ENCODE results near the gene NUP62CL. TPM values are rescaled to one million over a fixed set of nuclear protein-coding genes. Genes with fewer than 3 reads are reported as not detected.

The NUP62CL gene
- total RNA-seq, 1 experiment from 2014 or later, result not detected

DNA sequence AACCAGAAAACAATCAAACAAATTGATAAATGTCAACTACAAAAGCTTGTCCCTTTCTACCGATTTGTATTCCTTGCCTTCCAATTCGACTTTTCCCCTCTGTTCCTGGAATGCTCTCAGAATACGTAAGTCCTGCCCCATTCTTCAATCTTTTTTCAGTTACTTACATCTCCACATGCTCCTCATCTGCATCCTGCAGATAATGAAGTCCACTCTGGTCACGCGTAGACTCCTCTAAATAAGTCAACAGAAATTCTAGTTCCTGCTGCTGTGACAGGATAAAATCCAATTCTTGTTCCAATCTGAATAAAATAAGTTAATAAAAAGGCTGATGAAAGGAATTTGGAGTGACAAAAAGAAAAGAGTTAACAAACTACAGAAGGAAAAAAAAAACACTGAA lies 53.2 kb downstream of the NUP62CL start:
- no peak for DNase-seq (ENCODE audit: low read depth)

DNA sequence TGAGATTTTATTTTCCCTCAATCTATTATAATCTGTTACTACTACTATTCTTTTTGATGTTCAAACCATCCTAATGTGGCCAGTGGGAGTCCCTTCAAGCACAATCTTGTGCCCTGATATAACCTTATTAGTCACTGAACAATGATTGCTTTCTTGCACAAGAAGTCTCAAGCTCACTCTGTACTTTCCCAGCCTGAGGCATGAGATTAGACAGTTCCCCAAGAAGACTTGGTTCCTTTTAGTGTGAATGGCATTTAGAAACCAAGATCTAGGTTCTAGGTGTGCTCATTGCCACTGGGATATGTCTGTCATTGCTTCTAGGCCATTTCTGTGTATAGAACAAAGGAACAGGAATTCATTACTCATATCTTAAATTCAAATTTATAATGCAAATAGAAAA lies 59.6 kb downstream of the NUP62CL start:
- peak; percentile 36 for DNase-seq (ENCODE audit: low read depth)

DNA sequence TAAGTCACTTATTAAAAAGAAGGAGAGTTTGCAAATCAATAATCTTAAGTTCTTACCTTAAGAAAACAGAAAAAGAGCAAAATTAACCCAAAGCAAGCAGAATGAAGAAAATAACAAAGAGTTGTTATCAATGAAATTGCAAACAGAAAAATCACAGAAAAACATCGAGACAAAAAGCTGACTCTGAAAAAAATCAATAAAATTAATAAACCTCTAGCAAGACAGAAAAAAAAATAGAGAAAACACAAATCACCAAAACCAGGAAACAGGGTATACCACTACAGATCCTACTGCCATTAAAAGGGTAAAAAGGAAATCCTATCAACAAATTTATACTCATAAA lies 70.3 kb downstream of the NUP62CL start:
- DNase-seq (ENCODE audit: low read depth), result no peak

DNA sequence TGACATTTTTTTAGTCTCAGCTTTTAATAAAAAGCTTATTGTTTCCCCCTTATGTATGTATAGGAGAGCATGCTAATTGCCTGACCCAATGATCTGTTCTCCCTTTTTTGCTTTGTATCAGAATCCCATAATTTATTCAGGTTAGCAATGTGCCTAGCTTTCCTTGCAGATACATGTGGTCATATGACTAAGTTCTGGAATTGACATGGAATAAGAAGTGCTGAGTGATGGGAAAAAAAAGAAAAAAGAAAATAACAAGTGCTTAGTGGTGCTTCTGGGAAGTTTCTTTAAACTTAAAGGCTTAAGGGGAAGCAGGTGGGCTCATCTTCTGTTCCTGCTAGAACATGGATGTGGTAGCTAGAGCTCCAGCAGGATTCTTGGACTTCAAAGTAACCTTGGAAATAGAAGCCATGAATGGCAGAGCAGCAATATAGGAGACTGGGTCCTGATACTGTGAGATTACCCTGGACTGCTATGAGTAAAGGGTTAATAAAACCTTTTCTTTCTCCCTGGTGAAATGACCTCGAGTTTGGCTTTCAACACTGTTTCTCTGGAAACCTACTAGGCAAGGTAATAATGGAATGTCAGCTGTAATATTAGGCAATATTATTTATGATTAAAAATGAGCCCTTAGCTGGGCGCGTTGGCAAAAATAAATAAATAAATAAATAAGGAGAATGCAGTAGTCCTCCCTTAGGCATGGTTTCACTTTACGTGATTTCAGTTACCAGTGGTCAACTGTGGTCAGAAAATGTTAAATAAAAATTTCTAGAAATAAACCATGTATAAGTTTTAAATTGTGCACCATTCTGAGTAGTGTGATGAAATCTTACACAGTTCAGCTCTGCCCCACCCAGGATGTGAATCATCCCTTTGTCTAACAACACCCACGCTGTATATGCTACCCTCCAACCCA lies 70.9 kb downstream of the NUP62CL start:
- peak; percentile 50 for DNase-seq (ENCODE audit: low read depth)

DNA sequence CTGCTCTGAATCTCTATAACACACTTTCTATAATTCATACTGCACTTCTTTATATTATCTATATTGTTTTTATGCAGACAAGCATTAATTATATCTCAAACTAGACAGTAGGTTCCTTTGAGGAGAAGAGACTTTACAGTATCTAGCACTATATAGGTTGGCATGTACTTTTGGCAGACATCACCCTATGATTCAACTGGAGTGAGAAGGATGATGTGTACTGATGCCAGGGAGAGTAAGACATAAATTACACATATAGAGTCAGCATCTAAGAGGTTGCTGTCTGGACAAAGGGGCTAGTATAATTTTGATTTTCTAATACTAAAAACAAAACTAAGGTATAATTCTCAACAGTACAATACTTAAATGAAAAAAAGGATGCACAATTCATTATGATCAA lies 82.5 kb downstream of the NUP62CL start:
- DNase-seq (ENCODE audit: low read depth), result no peak

DNA sequence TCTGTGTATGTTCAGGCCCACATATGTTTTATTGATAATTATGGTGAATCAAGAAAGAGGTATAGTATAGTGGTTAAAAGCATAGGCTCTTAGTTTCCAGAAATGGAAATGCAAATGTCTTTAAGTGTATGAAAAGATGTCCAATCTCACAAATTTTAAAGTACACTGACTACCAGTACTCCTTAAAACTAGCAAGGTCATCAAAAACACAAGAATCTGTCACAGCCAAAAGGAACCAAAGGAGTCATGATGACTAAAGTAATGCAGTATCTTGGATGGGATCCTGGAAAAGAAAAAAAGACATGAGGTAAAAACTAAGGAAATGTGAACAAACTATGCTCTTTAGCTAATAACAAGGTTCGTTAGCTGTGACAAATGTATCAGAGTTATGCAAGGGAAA lies 87.0 kb downstream of the NUP62CL start:
- no peak for DNase-seq (ENCODE audit: low read depth)

DNA sequence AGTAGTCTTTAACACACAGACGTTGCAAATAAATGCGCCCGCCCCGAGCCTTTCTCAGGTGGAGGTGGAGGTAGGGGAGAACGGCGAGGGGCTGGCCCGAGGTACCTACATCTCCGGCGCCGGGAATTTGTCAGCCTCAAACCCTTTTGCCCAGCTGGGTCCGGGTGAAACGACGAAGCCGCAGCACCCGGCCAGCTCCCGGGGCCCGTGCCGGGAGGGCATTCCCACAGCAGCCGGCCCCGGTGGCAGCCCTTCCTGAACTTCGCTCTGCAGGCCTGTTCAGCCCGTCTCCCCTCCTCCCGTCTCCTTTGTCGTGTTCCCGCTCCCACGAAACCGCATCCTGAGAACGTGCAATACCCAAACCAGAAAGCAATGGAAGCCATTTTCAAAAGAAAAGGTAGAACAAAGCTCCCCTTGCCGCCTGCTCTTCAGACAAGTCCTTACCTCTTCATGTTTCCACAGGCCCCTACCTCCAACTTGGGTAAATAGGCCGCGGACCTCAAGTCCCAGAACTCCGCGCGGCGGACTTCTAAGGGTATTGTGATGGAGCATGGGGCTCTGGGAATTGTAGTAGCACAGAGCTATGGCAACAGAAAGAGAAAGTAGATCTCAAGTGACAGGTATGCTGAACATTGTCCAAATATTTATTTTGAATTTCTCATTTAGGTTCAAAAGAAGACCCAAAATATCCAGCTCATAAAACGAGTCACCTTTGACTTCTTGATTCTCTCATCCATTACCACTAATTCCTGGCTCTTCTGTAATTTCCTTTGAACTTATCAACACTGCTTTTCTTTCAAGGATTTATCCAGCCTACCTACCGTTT lies 87.7 kb downstream of the NUP62CL start, which contains the start of gene RBM41:
Gene RBM41 (minus strand): TSS at position 501 of the 826 bp plus-strand sequence. CDS start 49 bp downstream, at position 452.
- DNase-seq (ENCODE audit: low read depth), result peak; percentile 67

DNA sequence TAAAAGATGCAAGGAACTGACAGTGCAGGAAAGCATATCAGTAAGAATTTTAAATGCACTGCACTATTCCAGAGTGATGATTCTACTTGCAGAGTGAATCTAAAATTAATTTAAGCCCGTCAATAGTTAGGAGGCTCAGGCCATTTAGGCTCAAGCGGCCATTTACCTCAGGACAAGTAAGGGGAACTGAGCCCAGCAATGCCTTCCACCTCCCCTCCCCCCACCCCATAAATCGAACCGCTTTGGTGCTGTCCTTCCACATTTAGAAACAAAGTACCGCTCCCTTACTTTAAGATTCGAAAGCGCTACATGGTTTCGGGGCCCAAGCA lies 88.3 kb downstream of the NUP62CL start:
- DNase-seq (ENCODE audit: low read depth), result no peak

DNA sequence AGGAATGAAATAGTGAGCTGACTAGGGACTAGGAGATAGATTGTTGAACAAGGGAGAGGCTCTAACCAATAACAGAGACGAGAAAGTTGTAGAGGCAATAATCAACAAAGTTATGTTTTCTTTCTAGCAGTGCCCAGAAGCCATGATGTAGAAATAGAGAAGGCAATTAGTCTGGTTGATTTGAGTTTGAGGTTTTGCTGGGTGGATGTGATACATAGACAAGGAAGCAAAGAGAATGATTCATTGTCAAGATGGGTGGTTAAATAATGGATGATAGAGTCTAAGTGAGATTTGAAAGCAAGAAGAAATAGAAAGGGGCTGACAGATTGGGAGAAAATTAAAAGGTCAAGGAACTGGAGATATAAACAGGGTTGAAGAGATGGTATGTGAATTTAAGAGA lies 98.8 kb downstream of the NUP62CL start:
- peak; percentile 3 for DNase-seq (ENCODE audit: low read depth)

DNA sequence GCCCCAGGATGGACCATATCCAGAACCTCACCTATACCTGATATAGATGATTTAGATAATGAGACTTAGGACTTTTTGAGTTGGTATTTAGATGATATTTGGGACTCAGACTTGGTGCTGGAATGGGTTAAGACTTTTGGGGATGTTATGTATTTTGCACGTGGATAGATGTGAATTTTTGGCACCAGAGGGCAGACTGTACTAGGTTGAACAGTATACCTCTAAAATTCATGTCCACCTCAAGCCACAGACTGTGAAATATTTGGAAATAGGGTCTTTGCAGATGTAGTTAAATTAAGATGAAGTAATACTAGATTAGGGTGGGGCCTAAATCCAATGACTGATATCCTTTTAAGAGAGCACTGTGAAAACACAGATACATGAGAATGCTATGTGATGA lies 103.3 kb downstream of the NUP62CL start:
- peak; percentile 0 for DNase-seq (ENCODE audit: low read depth)

DNA sequence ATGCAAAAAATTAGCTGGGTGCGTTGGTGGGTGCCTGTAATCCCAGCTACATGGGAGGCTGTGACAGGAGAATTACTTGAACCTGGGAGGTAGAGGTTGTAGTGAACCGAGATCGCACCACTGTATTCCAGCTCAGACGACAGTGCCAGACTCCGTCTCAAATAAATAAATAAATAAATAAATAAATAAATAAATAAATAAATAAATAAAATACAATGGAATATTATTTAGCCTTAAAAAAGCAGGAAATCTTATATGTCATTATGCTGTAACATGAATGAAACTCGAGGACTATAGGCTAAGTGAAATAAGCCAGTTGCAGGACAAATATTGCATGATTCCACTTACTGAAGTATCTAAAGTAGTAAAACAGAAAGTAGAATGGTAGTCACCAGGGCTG lies 130.1 kb downstream of the NUP62CL start:
- no peak for DNase-seq (ENCODE audit: low read depth)

Other genes starting within 250 kb of the NUP62CL start
- gene MORC4, start 206.2 kb downstream of the NUP62CL start, total RNA-seq (2014; rRNA removed; shearing (Covaris generic)), result 8.0 and 8.2 TPM in 2 replicates
- 5.0 and 5.2 TPM in 2 replicates for gene RBM41, start 87.6 kb downstream of the NUP62CL start, total RNA-seq (2014; rRNA removed; shearing (Covaris generic))
- not detected in 2 replicates for gene DNAAF6, start 178 bp upstream of the NUP62CL start, total RNA-seq (2014; rRNA removed; shearing (Covaris generic))
- gene FRMPD3, start 243.2 kb upstream of the NUP62CL start, total RNA-seq (2014; rRNA removed; shearing (Covaris generic)), result not detected in 2 replicates